ENCODE measurements around the gene TLE7.
A peak's percentile ranks its signal among the peaks of the same experiment; 100 is the strongest.

Gene TLE7

DNA sequence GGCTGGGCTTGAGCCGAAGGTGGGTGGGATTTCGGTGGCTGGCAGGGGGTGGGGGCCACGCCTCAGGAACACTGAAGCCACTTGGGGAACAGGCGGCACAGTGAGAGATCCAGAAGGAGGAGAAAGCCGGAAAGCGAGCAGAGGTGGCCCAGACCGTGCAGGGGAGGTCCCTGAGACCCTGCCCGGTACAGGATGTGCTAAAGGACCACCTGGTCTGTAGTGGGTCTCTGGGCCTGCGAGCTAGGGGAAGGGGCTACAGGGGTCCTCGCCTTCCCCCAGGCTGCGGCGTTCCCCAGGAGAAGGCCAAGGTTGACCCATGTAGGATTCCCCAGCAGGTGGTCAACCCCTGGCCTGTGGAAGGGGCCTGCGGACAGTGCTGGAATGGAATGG, at the start of gene TLE7:
Gene TLE7, minus strand, starts transcription at position 4 of the 390 bp plus-strand sequence. CDS start 8,730 bp downstream, outside the sequence.
- no peak for DNase-seq

DNA sequence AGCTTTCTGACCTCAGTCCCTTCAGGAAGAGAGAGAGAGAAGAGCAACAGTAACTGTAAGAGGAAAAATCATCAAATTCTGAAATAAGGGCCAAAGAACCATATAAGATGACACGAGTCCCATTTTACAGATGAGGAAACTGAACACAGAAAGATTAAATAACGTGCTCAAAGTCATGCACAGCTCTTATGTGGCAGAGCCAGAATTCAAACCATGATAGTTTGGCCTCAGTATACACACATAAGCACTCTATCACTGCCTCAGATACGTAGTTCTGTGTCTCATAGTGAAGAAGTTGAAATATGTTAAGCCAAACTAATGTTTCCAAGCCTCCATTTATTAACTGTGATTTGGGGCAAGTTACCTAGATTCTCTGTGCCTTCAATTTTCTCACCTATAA, 49.2 kb upstream of the TLE7 start:
- DNase-seq = peak in 1 of 3 donors; percentile 11

DNA sequence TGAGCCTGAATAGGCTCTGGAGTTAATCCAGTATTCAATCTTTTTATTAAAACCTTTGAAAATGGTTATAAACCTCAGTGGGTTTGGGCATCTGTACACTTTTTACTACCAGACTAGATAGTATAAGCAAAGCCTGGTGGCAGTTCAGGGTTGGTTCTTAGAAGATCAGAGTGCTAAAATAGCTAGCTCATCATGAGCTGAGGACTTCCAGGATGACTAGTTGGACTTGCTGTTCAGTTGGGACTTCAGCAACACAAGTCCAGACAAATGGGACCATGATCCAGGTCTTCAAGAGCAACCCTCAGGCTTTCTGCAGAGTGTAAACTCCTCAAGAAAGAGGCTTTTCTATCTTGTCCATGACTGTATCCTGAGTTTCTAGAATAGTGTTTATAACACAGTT, 48.5 kb upstream of the TLE7 start:
- peak in 1 of 3 donors; percentile 13 for DNase-seq

DNA sequence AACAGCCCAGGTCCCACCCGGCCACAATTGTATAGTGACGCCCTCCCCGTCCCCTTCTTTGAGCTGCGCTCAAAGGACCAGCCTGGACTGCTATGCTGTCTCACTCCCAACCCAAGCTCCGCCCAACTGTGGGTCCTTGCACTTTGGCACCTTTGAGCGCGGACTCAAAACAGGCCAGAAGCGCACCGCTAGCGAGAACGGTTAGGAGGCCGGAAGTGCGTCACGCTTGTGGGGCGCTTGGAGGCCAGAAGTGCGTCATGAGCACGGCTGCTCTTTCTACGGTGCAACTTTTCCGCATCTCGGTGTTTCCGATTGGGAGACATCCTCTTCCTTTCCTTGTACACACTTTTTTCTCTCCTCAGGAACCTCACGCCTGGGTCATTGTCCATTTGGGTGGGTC, 47.3 kb upstream of the TLE7 start, which contains the start of gene ZNF19:
Gene ZNF19, minus strand, starts transcription at position 203 of the 400 bp plus-strand sequence. CDS start 7,210 bp downstream, outside the sequence.
- DNase-seq = no peak

DNA sequence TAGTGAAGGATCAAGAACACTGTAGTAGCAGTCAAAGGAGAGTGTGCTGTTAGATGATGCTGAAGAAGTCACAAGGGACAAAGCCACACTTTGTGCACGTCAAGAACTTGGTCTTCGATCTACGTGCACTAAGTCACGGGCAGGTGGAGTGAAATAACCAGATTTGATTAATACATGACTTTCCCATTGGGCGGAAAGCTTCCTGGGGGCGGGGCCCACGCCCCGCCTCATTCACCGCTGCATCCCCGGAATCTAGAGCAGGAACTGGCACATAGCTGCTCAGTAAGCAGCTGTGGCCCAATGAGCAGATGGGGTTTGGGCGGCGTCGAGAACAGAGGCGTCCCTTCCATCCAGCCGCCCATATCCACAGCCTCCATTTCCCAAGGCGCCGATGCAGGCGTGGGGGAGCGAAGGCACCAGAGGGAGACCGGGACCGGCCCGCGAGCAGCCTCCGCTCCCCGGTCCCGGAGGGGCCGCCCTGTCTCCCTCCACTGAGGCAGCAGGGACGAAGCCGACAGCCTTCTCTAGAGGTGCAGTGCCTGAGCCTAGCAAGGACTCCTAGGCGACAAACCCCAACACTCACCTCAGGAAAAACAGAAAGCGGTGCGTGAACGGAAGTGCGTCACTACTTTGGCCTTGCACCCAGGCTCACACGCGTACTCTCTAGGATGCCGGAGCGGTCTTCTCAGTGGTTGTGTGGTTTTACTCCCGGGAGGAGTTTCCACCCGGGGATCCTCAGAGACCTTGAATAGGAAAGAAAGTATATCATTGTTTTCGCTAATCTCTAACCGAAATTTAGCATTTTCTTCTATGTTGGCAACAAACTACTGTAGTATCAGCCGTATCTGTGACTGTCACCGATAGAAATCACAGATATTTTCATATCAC, 42.4 kb upstream of the TLE7 start:
- peak; percentile 89 to 94 (median 94) for DNase-seq

DNA sequence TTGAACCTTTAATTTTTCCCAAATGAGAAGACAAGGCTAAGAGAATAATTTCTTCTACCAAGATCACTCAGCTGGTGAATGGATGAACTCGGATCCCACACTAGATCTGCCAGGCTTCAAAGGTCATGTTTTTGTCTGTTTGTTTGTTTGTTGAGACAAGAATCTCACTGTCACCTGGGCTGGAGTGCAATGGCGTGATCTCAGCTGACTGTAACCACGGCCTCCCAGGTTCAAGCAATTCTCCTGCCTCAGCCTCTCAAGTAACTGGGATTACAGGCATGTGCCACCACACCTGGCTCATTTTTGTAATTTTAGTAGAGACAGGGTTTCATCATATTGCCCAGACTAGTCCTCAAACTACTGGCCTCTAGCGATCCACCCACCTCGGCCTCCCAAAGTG, 40.7 kb upstream of the TLE7 start:
- DNase-seq = no peak

DNA sequence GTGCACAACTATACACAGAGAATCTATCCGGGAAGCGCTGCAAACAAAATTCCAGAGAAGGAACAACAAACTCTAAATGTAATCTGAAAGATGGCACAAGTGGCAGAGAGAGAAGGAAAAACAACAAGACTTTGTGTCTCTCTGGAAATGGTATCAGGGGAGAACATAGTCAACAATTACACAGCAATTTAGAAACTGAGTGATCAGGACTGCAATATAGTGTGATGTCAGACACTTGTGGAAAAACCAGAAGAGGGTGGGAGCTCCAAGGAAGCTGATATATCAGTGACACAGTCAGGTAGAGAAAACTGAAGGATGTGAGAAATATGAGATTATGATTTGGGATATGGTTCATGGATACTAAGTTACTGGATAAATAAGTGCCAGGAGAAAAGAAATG, 39.1 kb upstream of the TLE7 start:
- DNase-seq = no peak

DNA sequence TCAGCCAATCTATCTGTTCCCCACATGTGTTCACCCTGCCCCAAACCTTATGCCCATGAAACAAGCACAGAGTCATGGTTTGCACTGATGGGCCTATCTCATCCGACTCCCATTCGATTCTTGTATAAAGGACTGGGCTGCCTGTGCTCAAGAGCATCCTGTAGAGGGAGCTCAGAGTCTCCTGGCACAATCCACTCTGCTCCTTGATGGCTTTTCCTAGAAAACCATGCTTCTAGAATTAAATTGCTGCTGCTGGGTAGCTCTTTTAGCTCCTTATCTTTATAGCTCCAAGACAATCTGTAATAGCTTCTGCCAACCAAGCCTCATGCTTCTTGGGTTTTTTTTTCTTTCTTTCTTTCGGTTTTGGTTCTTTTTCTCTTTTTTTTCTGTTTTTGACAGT, 37.6 kb upstream of the TLE7 start:
- peak in 2 of 3 donors; percentile 20 to 21 for DNase-seq

DNA sequence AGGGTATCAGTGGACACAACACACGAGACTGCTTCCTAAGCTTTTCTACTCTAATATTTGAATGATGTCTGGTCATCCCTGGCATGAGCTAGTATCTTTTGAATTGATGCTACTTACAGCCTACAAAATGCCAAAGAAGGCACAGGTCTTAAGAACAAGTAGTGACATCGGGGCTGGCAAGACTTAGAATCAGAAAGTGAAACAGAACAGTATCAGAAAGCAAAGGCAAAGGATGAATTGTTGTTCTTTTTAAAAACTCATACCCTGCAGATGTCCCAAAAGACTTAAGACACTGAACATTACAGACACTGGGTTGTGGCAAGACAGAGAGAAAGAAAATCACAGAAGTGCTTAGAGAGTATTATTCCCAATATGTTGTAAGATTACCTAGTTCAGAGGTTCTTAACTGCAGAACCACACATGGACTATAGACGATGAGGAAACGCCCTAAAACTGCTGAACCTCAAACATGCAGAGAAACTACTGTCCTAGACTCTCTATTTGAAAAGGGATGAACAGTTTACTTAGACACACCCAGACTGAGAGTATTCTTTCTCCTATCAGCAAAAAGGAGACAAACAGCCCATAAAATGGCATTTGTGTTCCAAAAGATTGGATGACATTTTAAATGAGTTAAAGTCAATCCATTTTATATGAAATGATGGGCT, 34.7 kb upstream of the TLE7 start:
- no peak for DNase-seq

DNA sequence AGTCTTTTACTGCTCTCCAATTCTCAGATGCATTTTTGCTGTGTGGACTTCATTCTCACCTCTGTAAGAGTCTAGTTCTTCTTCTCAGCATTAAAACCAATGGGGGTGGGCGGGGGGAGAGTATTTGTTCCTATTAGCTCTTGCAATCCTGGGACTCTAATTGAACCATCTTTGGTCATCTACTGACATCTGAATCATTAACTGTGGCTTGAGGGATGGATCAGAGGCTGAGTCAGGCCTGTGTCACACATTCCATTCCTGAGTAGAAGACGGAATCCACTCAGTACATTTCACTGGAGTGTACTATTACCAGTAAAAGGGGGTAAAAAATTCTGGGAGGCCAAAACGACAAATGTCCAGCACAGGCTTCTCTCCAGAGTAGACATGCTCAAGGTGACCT, 33.0 kb upstream of the TLE7 start:
- DNase-seq = peak in 2 of 3 donors; percentile 18 to 23

DNA sequence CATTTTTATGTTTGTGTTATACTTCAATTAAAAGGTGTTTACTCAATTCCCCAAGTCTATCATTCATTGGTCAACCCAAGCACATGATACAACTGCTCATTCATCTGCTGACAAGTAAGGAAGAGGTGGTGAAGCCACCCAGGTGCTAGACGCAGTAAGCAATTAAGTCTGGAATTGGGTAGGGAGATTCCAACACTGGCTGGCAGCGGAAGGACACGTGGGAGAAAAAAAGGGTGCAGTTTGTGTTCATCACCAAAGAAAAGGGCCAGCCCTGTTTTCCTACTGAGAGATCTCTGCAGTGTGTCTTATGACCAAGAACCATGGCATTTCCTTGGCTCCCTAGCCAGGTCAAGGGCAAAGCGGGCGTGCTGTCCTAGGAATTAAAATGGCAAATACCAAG, 32.0 kb upstream of the TLE7 start:
- no peak for DNase-seq

DNA sequence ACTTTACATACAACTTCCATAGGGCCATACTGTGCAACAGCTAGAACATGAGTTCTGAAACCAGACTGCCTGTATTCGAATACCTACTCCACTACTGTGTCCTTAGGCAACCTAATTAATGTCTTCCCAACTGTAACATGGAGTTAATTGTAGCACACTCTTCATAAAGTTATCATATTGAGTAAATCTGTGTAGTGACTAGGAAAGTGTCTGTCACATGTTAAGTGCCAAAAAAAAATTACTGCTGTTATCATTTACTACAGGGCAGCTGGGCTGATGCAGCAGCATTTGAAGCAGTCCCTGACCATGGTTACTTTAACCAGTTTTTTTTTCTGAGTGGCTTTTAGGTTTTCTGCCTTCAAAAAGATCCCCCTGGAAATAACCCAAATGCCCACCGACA, 31.1 kb upstream of the TLE7 start:
- no peak for DNase-seq

DNA sequence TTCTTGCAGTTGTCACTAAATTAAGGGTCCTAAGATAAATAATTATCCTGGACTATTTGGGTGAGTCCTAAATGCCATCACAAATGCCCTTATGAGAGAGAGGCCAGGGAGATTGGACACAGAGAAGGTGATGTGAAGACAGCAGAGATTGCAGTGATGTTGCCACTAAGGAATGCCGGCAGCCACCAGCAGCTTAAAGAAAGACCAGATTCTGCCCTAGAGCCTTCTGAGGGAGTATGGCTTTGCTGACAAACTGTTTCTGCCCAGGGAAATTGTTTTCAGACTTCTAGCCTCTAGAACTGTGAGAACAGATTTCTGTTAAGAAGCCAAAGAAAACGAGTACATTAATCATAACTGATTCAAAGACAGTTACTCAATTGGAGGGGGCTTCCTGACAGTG, 30.2 kb upstream of the TLE7 start:
- no peak for DNase-seq

DNA sequence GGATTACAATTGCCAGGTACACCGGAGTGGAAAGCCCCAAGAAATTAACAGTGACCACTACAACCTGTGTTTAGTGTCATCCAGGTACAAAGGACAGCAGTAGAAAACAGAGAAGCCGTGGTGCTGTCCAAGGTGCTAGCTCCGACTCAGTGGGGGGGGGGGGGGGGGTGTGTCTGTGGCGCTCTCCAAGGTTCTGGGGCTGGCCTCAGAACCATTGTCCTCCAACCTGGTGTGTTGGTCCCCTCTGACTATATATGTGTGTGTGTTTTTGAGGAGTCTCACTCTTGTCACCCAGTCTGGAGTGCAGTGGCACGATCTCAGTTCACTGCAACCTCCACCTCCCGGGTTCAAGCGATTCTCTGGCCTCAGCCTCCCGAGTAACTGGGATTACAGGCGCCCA, 26.0 kb upstream of the TLE7 start:
- DNase-seq = peak in 2 of 3 donors; percentile 44 to 70

DNA sequence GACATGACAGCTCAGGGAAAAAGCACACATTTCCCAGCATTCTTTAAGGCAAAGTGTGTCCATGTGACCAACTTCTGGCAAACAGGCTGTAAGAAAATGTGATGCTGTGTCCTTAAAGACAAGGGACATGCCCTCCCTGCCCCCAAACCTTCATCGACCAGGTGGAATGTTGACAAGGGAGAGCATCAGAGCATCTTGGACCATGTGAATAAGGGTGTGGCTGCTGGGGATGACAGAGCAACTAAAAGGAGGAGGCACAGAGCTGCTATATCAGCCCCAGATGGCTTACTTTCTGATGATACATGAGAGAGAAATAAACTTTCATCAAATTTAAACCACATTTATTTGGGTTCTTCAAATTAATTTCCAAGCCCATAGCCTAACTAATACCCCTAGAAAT, 22.4 kb upstream of the TLE7 start:
- no peak for DNase-seq

DNA sequence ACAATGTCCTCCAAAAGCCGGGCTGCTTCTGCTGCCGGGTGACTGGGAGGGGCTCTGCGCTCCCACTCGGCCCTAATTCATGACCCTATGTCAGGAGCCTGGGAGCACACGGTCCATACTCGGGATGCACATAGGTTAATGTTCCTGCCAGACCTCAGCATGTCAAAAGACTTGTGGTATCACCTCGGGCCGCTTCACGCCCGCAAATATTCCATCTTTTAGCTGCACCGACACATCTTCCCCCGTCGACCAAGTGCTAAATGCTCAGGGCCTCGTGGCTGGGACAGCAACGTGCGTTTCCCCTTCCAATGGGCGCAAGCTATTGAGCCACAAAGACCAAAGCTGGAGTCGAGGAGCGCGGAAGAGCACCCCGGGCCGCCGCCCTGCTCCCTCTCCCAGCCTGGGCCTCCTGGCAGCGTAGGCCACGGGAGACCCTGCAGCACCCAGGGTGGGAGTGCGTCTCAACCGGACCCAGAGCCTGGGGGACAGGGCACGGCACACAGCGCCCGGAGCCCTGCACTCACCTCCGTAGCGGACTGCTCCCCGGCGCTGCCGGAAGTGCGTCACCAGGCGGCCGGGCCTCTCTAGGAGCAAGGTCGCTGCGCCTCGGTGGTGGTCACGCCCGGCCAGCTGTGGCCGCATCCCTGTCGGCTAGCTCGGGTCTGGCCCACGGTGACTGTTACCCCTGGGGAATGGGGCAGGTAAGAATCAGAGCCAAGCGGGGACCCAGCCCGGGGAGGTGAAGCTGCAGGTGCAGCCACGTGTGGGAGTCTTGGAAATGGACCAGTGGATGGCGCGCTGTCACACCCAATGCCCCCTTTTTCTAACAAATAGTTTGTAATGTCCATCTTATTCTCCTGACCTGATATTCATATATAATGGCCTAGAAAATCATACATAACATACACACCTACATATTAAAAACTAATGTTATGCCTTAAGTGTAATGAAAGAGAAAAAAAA, 20.1 kb upstream of the TLE7 start, which contains the start of gene ZNF23:
Gene ZNF23, minus strand, starts transcription at position 562 of the 963 bp plus-strand sequence. CDS start 5,451 bp downstream, outside the sequence.
- DNase-seq = peak; percentile 78 to 93 (median 88)

DNA sequence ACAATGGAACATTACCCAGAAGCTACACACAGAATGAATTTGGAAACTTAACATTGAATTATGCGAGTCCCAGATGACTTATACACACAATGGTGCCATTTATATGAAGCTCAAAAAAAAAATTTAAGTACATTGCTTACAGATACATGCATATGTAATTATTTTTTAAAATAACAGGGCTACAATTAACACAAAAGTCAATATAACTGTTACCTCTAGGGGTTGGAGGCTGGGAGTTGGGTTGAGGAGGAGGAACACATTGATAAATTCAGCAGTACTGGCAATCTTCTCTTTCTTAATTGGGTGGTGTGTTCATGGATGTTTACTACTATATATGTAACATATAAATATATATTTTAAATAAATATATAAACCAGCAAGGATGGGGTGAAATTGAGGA, 19.1 kb upstream of the TLE7 start:
- DNase-seq = no peak

DNA sequence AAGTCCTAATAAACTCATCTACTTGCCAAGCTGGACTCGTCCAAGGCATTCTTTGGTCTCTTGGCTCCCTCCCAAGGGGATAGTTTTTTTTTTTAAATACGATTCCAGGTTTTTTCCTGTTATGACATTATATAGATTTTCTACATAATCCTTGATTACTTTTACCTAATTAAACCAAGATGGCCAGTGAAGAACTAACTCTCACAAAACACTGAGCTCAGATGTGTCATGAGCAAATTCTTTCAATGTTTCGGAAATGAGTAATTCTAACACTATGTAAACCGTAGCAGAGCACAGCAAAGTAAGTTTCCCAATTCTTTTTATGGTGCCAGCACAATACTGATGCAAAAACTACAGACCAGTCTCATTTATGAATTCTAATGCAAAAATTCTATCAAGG, 18.4 kb upstream of the TLE7 start:
- no peak for DNase-seq

DNA sequence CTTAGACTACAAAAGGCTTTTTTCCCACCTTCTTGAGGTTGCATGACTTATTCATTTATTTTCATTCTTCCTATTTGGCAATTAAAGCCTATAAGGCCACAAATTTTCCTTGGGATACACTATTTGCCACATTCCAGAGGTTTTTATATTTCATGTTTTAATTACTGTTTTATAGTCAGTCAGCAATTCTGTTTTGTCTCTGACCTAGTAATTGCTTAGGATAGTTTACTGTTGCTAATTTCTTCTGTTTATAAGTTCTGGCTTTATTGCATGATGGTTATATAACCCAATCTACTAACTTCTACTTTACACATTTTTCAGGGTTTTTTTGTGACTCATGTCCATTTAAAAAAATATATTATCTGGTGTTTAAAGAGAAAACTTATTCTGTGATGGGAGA, 17.7 kb upstream of the TLE7 start:
- no peak for DNase-seq

DNA sequence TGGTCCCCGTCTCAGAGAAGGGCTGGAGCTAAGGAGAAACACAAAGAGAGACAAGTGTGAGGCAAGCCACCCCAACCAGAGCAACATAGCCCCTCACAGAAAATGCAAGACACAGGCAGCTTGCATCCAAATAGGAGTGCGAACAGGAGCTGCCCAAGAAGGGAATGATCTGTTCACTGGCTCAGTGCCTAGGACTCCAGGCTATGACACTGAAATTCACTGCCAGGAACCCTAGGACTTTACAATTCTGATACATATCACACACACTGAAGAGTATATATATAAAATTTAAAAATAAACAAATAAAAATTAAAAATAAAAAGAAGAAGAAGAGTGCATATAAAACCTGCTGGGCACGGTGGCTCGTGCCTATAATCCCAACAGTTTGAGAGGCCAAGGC, 14.9 kb upstream of the TLE7 start:
- no peak for DNase-seq

DNA sequence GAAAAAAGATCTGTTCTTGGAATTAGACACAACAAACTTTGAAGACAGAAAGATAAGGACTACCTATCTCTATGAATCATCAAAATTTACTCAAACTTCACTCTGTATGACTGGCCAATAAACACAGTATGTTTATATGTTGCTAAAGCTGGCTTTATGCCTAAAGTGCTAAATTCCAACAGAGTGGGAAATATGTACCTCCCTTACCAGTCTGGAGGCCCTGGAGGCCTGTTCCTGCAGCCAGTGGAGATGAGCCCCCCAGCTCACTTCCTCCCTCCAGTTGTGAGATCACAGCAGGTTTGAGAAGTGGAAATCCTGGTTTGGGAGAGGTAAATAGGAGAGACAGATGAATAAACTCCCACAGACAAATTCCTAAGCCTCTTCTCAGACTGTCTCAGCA, 11.2 kb upstream of the TLE7 start:
- no peak for DNase-seq

DNA sequence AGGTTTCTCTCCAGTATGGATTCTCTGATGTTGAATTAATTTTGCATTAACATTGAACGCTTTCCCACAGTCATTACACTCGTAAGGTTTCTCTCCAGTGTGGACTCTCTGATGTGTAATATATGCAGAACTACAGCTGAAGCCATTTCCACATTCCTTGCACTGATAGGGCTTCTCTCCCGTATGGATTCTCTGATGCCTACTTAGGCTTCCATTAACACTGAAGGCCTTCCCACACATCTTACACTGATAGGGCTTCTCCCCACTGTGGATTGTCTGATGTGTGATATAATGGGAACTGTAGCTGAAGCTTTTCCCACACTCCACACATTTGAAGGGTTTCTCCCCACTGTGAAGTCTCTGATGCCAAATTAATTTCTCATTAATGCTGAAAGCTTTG, 7.2 kb upstream of the TLE7 start:
- DNase-seq = no peak

Measured in suppressor macrophage treated with lipopolysaccharide for 1 hour (primary cell).